A549 (cell line): ENCODE data around the gene TRAF3IP1. TPM values are rescaled to one million over a fixed set of nuclear protein-coding genes. Genes with fewer than 3 reads are reported as not detected.

Source experiments
- ATAC-seq, 2 experiments: fragments of 200-7000 bp in 1 of 2; fragments of >200 bp in 1 of 2; cut with Nextera tagmentation in 1 of 2; cut with Tn5 transposase in 1 of 2; 3 replicates each; pipeline versions ENCODE4 v1.8.0 to v1.9.1; 2018 to 2020; ENCODE audit warnings: mild to moderate bottlenecking in 1 of 2, moderate library complexity in 1 of 2
- CTCF ChIA-PET: fragments of 300-600 bp; sonication (Branson Sonifier 250); formaldehyde crosslinking; extraction: SDS; loops from one replicate; lab custom pipeline; 2021; ENCODE audit warnings: antibody characterized with exemption, inconsistent platforms; lab: Yijun Ruan, JAX
- POLR2A ChIA-PET: fragments of 350-600 bp; formaldehyde crosslinking; extraction: SDS; loops from one replicate; lab custom pipeline; 2021; ENCODE audit warnings: antibody characterized with exemption, inconsistent platforms; lab: Yijun Ruan, JAX
- DNase-seq, 2 experiments: peaks; one replicate each; pipeline versions ENCODE4 v3.0.0 to v3.0.0-alpha.2; 2011 to 2016; ENCODE audit warnings: low read depth in 1 of 2, low spot score in 1 of 2
- FAIRE-seq: peaks from 2 replicates; lab custom pipeline; 2011; peaks lifted over from hg19 to GRCh38; lab: Jason Lieb, UNC
- H3K27ac ChIP-seq, 2 experiments: fragments of >200 bp; sonication (Bioruptor Twin); formaldehyde crosslinking; 3 replicates each; pipeline ENCODE4 v1.5.1; 2016 to 2017
- H3K4me1 ChIP-seq: fragments of >200 bp; sonication (Bioruptor Twin); formaldehyde crosslinking; 3 replicates; pipeline ENCODE4 v1.6.1; 2016
- H3K4me2 ChIP-seq: fragments of >200 bp; sonication (Bioruptor Twin); formaldehyde crosslinking; 3 replicates; pipeline ENCODE4 v1.6.1; 2016
- H3K4me3 ChIP-seq: fragments of >200 bp; sonication (Bioruptor Twin); formaldehyde crosslinking; 3 replicates; pipeline ENCODE4 v1.5.1; 2016
- H3K9me3 ChIP-seq: fragments of >200 bp; sonication (Bioruptor Twin); formaldehyde crosslinking; 3 replicates; pipeline ENCODE4 v1.6.1; 2016
- CBX2 ChIP-seq: fragments of 200-600 bp; sonication (generic); IDR thresholded peaks from 2 replicates; pipeline ENCODE4 v1.6.1; 2016; ENCODE audit warnings: low read depth, mild to moderate bottlenecking, borderline replicate concordance
- CHD2 ChIP-seq: fragments of 150-350 bp; IDR thresholded peaks from 2 replicates; pipeline ENCODE4 v1.6.1; 2014; ENCODE audit warnings: low read length; ENCODE audit not compliant: partially characterized antibody
- CTCF ChIP-seq: fragments of >200 bp; sonication (Bioruptor Twin); formaldehyde crosslinking; IDR thresholded peaks from 3 replicates; pipeline ENCODE4 v1.5.1; 2016
- EP300 ChIP-seq, 2 experiments: fragments of >200 bp; sonication (Bioruptor Twin); formaldehyde crosslinking; IDR thresholded peaks; 2 replicates in 1 of 2; 3 replicates in 1 of 2; pipeline ENCODE4 v1.6.1; 2016 to 2017
- HDAC2 ChIP-seq: fragments of 200-600 bp; sonication (generic); IDR thresholded peaks from 2 replicates; pipeline ENCODE4 v1.6.1; 2016
- HMGXB4 ChIP-seq: fragments of 250-450 bp; sonication (Bioruptor Pico); IDR thresholded peaks from 2 replicates; pipeline ENCODE4 v1.5.0; 2021; ENCODE audit warnings: mild to moderate bottlenecking, moderate library complexity, borderline replicate concordance
- HOXA7 ChIP-seq: fragments of 250-450 bp; sonication (Bioruptor Pico); IDR thresholded peaks from 2 replicates; pipeline ENCODE4 v1.5.0; 2020; ENCODE audit warnings: mild to moderate bottlenecking, moderate library complexity
- JUN ChIP-seq, 2 experiments: fragments of >200 bp; sonication (Bioruptor Twin); formaldehyde crosslinking; IDR thresholded peaks; 2 replicates in 1 of 2; 3 replicates in 1 of 2; pipeline ENCODE4 v1.6.1; 2016 to 2017
- MAFK ChIP-seq: fragments of 450-650 bp; IDR thresholded peaks from 2 replicates; pipeline ENCODE4 v1.6.1; 2014; ENCODE audit not compliant: partially characterized antibody
- NPAS2 ChIP-seq: fragments of 250-450 bp; sonication (Bioruptor Pico); IDR thresholded peaks from 2 replicates; pipeline ENCODE4 v1.8.0; 2022; ENCODE audit warnings: mild to moderate bottlenecking, moderate library complexity, borderline replicate concordance
- PHF8 ChIP-seq: fragments of 200-600 bp; sonication (generic); IDR thresholded peaks from 2 replicates; pipeline ENCODE4 v1.6.1; 2016; ENCODE audit warnings: low read depth, mild to moderate bottlenecking, antibody characterized with exemption, moderate library complexity, borderline replicate concordance
- POLR2AphosphoS2 ChIP-seq: conservative IDR thresholded peaks from 2 replicates; pipeline ENCODE4 v1.6.1; 2012; ENCODE audit warnings: low read length, improper control_type of control experiment, inconsistent platforms
- RARB ChIP-seq: fragments of 250-450 bp; sonication (Bioruptor Pico); IDR thresholded peaks from 2 replicates; pipeline ENCODE4 v1.8.0; 2021; ENCODE audit warnings: mild to moderate bottlenecking, moderate library complexity
- RCOR1 ChIP-seq: fragments of 150-350 bp; IDR thresholded peaks from 2 replicates; pipeline ENCODE4 v1.6.1; 2014; ENCODE audit warnings: antibody characterized with exemption, low read length, low read depth
- REST ChIP-seq: fragments of 200-600 bp; sonication (generic); IDR thresholded peaks from 2 replicates; pipeline ENCODE4 v1.6.1; 2016; ENCODE audit warnings: antibody characterized with exemption, mild to moderate bottlenecking, moderate library complexity
- RNF2 ChIP-seq: fragments of 200-600 bp; sonication (generic); IDR thresholded peaks from 2 replicates; pipeline ENCODE4 v1.6.1; 2016; ENCODE audit warnings: low read depth, mild to moderate bottlenecking, antibody characterized with exemption, moderate library complexity, borderline replicate concordance
- SMC3 ChIP-seq: fragments of >200 bp; sonication (Bioruptor Twin); formaldehyde crosslinking; IDR thresholded peaks from 3 replicates; pipeline ENCODE4 v1.6.1; 2018; ENCODE audit warnings: inconsistent platforms
- USF2 ChIP-seq: fragments of 450-650 bp; IDR thresholded peaks from 2 replicates; pipeline ENCODE4 v1.6.1; 2014; ENCODE audit warnings: antibody characterized with exemption
- ZSCAN20 ChIP-seq: fragments of 250-450 bp; sonication (Bioruptor Pico); IDR thresholded peaks from 2 replicates; pipeline ENCODE4 v1.8.0; 2022; ENCODE audit warnings: mild to moderate bottlenecking, moderate library complexity
- WGBS: methylation state at CpG from one replicate; pipeline ENCODE4 v1.1.6; 2017; ENCODE audit errors: missing lambda C conversion rate; 5-methylcytosine and 5-hydroxymethylcytosine counted together
- polyA plus RNA-seq, 4 experiments: library from polyadenylated mRNA; depleted of rRNA in 3 of 4; stranded (reverse); fragments of >200 nt; fragmentation: RNase III in 1 of 4; extraction: RNeasy Plus Mini Kit Qiagen cat#74134 plus additional on column Dnase treatment in 1 of 4; gene quantifications; 2 replicates in 3 of 4; 3 replicates in 1 of 4; pipeline ENCODE4 v1.2.3, GENCODE V29; 2011 to 2017
- TF ChIP-seq, protein P1 (sequence below): IDR thresholded peaks from 2 replicates; pipeline ENCODE4 v1.6.1; 2012; ENCODE audit warnings: low read depth, borderline replicate concordance

TRAF3IP1 gene
- polyA plus RNA-seq, 2 of the 4 experiments (the other 2 are of a cell fraction): 10.6 to 19.2 TPM

DNA sequence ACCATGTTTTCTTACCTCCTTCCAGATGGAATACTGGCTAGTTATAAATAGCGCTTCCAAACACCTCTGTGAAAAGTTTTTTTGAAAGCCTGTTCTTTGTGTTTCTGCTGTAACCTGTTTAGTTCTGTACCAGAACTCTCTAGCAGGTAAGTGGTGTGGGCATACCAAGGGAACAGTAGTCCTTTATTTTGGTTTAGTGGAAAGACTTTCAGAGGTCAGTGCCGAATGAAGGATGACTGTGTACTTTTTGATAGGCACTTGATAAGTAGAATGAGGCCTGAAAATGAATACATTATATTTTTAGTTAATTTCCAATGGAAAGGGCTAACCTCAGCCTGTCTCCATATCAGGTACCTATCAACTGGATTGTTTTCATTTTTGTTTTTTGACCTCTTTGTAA, 78.8 kb downstream of the TRAF3IP1 start:
- Histone ChIP-seq H3K4me3 (no peak overlapping the region), H3K9me3 (no peaks in the 10 kb centered on the region), H3K4me1 (no peaks in the 10 kb centered on the region), H3K4me2 (no peak overlapping the region), H3K27ac (no peak overlapping the region)
- no peak for ATAC-seq
- TF ChIP-seq RARB (CRISPR knock-in tag) (no peak), HDAC2 (no peak), PHF8 (no peak), RNF2 (no peak), HMGXB4 (CRISPR knock-in tag) (no peak), CBX2 (no peak), JUN (IDR thresholded peaks at IDR 0.05) (no peak), ZSCAN20 (no peak), SMC3 (no peak), RCOR1 (no peak), POLR2AphosphoS2 (no peak), REST (no peak), EP300 (IDR thresholded peaks at IDR 0.05) (no peak), HOXA7 (CRISPR knock-in tag) (no peak), USF2 (no peak), CHD2 (no peak), MAFK (no peak), CTCF (no peak), NPAS2 (CRISPR knock-in tag) (no peak)
- TF ChIP-seq, protein P1, sequence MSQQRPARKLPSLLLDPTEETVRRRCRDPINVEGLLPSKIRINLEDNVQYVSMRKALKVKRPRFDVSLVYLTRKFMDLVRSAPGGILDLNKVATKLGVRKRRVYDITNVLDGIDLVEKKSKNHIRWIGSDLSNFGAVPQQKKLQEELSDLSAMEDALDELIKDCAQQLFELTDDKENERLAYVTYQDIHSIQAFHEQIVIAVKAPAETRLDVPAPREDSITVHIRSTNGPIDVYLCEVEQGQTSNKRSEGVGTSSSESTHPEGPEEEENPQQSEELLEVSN: no peak
- WGBS: 94% methylated on average over 2 of the region's 2 CpGs
- no peak for FAIRE-seq
- CTCF ChIA-PET: no interaction called here
- POLR2A ChIA-PET: no interaction called here
- no peak for DNase-seq
